HG03159 (cell line): ENCODE results near the gene RCL1.

ENCODE experiments used
- ATAC-seq: cut with Tn5 transposase; IDR thresholded peaks from one replicate; pipeline ENCODE4 v1.9.1; 2021; ENCODE audit warnings: mild to moderate bottlenecking, moderate library complexity; ENCODE audit not compliant: unreplicated experiment

Gene RCL1

DNA sequence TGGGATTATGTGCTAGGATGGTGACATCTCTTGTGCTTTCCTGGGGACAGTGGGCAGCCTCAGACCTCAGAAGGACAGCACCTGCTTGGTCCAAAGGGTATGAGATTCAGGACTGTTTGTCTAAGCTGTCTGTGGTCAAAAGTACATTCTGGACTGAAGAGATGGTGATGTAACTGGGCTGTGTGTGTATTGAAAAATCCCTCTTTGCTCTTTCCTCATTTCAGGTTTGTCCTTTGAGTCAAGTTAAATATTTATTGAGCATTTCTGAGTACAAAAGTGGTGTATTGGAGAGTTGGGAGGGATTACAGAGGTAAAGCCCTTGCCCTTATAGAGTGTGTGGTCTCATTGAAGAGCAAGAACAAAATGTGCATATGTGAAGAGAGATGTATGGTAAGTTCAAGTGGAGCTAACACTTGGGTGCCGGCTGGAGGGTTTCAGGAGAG, 46.7 kb downstream of the RCL1 start:
- no peak for ATAC-seq

DNA sequence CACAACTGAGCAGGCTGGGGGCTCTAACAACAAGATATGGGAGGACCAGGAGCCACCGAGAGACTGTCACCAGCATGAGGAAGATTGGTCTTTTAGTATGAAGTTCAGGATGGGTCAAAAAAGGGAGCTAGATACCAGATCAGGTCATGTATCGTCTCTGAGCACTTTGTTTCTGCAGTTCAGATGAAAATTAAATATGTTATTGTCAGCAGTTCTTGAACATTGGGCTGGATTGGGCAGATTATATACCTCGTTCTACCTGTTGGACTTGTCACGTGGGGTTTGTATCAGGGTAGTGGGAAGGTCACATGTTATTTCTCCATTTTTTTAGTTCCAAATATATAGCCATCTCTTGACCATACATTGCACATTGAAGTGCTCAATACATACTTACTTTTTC, 47.3 kb downstream of the RCL1 start:
- ATAC-seq: no peak

GRCh38 chr9:4842213-4842612, 49.5 kb downstream of the RCL1 start:
- no peak for ATAC-seq

- ATAC-seq: no peak
These were observed 50.0 kb downstream of the RCL1 start for GRCh38 chr9:4842734-4843133.

DNA sequence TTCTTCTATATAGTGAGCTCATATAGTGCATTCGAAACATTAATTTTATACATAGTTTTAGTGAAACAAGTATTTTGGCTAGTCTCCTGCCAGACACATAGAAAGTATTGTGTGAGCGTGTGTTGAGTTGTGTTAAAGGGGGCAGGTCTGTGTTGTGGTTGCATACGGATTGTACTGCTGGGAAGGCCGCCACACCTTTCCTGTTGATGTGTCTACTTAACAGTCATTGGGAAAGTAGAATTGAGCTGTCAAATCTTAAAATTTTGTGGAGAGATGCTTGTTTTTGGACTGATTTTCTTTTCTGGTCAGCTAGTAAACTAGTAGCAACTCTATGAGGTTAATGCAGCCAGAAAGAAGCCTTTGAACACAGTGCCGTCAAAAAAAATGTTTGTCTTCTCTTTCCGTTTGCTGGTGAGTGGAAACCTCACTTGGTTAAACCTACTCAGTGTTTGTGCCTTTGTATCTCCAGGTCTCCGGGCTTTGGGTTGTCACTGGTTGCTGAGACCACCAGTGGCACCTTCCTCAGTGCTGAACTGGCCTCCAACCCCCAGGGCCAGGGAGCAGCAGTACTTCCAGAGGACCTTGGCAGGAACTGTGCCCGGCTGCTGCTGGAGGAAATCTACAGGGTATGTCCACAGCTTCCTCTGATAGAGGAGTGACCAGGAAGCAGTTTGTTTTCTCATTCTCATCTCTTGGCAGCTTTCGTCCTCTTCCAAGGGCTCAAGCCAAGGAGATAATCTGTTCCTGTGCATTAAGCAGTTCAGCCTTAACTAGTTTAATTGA, 51.5 kb downstream of the RCL1 start:
- ATAC-seq: no peak

- ATAC-seq: no peak
These were observed 56.6 kb downstream of the RCL1 start for GRCh38 chr9:4849369-4849768.

DNA sequence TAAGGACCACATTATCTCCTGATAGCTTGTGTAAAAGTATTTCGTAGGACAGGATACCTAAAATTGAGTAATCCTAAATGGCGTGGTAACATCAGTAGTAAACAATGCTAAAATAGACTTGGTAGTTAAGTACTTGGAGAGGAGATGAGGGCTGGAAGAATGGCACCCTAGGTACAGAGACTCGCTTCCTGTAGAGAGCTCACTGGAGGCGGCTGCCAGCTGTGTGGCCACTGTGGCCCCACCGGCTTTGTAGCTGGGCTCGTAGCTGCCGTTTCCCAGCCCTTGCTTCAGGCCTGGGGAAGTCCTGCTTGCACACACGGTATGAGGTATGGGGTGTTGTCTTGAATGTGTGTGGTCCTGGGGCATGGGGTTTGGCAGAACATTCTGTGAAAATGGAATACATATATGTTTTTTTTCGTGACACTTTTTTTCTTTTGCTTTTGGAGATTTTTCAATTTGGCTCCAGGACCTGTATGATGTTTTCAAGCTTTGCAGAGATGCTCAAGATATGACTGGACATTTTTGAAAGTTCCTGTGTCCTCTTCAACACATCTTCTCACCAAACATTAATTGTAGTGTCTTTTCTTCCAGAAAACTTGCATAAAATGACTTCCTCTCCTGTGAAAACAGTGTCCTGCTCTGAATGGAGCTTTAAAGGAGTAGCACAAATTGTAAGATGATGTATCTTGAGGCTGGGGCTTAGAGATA, 58.0 kb downstream of the RCL1 start:
- ATAC-seq: no peak

DNA sequence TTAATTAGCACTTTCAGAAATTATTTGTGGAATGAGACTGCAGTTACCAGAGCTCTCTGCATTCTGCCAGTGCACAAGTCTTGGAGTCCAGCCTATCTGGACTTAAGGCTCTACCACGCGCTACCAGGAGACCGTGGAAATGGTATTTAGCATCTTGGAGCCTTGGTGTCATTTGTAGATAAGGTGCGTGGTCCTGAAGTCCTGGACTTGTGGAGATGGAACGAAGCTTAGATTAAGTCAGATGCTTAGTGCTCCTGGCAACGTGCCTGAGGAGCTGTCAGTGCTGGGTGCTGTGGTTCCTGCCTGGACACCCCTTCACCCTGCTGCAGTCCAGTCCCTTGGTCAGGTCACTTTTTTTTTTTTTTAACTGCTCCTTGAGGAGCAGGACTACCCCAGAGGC, 59.7 kb downstream of the RCL1 start:
- ATAC-seq: no peak

DNA sequence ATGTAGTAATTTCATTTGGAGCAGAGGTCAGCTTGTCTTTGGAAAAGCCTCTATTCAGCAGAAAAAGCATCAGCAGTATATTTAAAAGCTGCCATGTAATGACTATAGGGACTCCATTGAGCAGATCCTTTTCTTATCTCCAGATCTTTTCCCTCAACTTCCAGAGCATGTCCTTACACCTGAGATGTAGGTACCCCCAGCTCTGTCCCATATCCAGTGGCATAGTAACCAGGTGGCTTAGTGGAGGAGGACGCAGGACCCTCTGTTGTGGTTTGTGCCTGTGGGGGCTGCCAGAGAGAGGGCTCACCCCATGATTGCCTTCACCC, 61.5 kb downstream of the RCL1 start:
- no peak for ATAC-seq

GRCh38 chr9:4855841-4856240, 63.1 kb downstream of the RCL1 start:
- ATAC-seq: no peak

DNA sequence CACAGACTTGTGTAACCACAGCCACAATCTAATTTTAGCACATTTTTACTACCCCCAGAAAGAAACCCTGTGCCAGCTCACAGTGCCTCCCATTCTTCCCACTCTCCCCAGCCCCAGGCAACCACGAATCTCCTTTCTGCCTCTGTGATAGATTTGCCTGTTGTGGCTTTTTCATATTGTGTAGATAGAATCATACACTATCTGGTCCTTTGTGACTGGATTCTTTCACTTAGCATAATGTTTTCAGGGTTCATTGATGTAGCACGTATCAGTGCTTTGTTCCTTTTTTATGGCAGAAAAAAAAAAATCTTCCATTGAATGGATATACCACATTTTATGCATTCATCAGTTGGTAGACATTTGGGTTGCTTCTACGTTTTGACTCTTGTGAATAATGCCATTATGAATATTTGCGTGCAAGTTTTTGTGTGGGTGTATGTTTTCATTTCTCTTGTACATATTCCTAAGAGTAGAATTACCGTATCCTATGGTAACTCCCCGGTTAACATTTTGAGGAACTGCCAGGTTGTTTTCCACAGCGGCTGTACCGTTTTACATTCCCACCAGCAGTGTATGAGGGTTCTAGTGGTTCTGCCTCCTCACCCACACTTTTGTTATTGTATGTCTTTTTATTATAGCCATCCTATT, 64.5 kb downstream of the RCL1 start:
- no peak for ATAC-seq

GRCh38 chr9:4859035-4859434, 66.3 kb downstream of the RCL1 start:
- ATAC-seq: no peak

DNA sequence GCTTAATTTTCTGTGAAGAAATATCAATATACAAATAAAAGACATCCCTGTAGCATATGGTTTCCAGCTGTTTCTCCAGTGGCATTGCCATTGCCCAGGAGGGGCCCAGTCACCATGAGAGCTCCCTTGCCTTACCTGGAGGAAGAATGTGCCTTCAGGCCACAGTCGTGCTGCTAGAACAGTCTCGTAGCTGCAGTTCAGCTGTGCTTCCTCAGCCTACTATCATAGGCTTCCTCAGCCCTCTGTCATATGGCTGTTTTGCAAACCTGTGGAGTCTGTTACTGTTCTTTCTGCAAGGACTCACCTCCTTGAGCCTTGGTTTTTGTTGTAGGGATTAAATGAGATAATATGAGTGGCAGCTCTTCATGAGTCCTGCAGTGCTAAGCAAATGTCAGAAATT, 67.6 kb downstream of the RCL1 start:
- ATAC-seq: no peak

- no peak for ATAC-seq
These were observed 68.4 kb downstream of the RCL1 start for GRCh38 chr9:4861145-4861544.

- no peak for ATAC-seq
These were observed 69.2 kb downstream of the RCL1 start for GRCh38 chr9:4861736-4862451.

GRCh38 chr9:4862506-4863250, 69.9 kb downstream of the RCL1 start:
- ATAC-seq: no peak

GRCh38 chr9:4864234-4864661, 71.5 kb downstream of the RCL1 start:
- ATAC-seq: no peak

DNA sequence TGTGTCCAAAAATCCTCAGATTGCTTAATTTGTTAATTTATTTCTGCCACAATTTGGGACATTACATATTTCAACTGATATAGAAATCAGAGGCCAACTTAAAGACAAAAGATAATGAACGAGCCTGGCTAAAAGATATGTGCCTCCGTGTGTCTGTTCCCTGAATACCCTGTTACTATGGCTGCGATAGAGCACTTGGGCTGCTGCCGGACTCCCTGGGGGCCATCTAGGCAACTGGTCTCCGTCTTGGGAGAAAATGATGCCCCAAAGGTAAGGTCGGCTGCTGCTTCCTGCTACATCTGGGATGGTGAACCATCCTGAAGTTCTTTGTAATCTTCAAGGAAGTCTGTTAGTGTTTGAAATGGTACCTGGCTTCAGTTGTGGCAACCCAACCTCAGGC, 72.0 kb downstream of the RCL1 start:
- ATAC-seq: no peak

DNA sequence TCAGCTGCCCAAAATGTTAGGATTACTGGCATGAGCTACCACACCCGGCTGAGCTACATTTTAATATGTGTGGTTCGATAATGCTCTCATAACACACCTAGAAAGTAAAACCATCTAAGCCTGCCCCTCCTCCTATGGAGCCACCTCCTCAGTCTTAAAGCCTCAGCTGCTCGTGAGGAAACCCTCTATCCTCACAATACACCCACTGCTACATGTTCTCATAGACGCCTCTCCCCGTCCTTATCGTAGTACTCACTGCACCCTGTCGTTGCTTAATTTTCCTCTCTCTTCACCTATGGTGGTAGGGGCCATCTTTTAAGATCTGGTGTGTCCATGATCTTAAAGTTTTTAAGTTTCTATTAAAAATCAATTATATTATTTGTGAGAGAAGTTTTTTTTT, 72.9 kb downstream of the RCL1 start:
- no peak for ATAC-seq

- ATAC-seq: no peak
These were observed 73.7 kb downstream of the RCL1 start for GRCh38 chr9:4866239-4866969.
